ENCODE measurements around the gene TBC1D2. TPM values are rescaled to one million over a fixed set of nuclear protein-coding genes. Genes with fewer than 3 reads are reported as not detected.

Gene TBC1D2
- total RNA-seq, 4 donors from 2014 or later, result 29.9 to 61.8 (median 41.0) TPM

DNA sequence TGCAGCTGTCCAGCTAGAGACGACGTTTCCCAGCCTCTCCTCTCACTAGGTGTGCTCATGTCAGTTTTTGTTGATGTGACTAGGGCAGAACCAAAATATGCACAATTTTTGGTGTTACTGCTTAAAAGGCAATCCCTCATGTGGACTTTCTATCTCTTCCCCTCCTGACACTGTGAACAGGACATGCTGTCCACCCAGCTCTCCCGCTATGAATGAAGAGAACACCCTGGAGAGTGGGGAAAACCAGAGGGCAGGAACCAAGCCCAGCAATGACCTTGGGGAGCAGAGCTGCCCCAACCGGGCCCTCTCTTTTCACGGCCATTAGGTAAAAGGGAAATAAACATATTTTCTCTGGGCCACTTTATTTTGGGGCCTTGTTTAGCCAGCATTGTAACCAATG is 46.7 kb upstream of the TBC1D2 start:
- DNase-seq (ENCODE audit: low spot score in 2 of 2), result no peak
- Histone ChIP-seq H3K4me1 (peaks cover 0 to 18% (median 0%) of the 10 kb centered on the region in 4 donors), H3K4me3 (no peak overlapping the region), H3K36me3 (no peaks in the 10 kb centered on the region), H3K9me3 (no peaks in the 10 kb centered on the region), H3K27me3 (no peaks in the 10 kb centered on the region), H3K27ac (peak overlapping the region in 1 of 4 donors; percentile 68)
- 61 to 64% methylated on average over 5 of the region's 5 CpGs for WGBS, 2 donors
- TF ChIP-seq EP300 (IDR thresholded peaks at IDR 0.05), result peak in 1 of 2 donors; percentile 50
- TF ChIP-seq, protein P1, sequence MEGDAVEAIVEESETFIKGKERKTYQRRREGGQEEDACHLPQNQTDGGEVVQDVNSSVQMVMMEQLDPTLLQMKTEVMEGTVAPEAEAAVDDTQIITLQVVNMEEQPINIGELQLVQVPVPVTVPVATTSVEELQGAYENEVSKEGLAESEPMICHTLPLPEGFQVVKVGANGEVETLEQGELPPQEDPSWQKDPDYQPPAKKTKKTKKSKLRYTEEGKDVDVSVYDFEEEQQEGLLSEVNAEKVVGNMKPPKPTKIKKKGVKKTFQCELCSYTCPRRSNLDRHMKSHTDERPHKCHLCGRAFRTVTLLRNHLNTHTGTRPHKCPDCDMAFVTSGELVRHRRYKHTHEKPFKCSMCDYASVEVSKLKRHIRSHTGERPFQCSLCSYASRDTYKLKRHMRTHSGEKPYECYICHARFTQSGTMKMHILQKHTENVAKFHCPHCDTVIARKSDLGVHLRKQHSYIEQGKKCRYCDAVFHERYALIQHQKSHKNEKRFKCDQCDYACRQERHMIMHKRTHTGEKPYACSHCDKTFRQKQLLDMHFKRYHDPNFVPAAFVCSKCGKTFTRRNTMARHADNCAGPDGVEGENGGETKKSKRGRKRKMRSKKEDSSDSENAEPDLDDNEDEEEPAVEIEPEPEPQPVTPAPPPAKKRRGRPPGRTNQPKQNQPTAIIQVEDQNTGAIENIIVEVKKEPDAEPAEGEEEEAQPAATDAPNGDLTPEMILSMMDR (IDR thresholded peaks at IDR 0.05), result no peak

DNA sequence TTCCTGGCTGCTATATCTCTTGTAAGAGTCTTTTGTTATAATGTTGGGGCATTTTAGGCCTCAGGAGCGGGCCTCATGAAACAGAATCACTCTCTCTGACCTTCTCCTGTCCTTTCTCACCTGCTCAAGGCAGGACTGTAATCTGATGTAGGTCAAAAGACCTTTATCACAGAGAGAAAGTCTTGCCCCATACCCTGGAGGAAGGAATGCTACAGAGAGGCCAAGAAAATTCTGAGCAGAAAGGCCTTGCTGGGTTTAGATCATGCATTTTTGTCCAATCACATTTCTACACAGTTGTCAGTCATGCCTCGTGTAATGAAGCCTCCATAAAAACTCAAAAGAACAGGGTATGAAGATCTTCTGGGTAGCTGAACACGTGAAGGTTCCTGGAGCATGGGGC is 45.2 kb upstream of the TBC1D2 start:
- WGBS, 2 donors, result 76 to 78% methylated on average over 3 of the region's 3 CpGs
- no peak for DNase-seq (ENCODE audit: low spot score in 2 of 2)
- H3K27me3 ChIP-seq, result no peaks in the 10 kb centered on the region
- TF ChIP-seq EP300 (IDR thresholded peaks at IDR 0.05) (no peak), POLR2A (IDR thresholded peaks at IDR 0.05) (no peak)
- TF ChIP-seq, protein P1 (IDR thresholded peaks at IDR 0.05), result no peak
- H3K4me1 ChIP-seq, result peaks cover 0 to 18% (median 0%) of the 10 kb centered on the region in 4 donors
- no peak overlapping the region for H3K4me3 ChIP-seq
- H3K27ac ChIP-seq, result no peak overlapping the region
- no peaks in the 10 kb centered on the region for H3K9me3 ChIP-seq
- no peaks in the 10 kb centered on the region for H3K36me3 ChIP-seq

DNA sequence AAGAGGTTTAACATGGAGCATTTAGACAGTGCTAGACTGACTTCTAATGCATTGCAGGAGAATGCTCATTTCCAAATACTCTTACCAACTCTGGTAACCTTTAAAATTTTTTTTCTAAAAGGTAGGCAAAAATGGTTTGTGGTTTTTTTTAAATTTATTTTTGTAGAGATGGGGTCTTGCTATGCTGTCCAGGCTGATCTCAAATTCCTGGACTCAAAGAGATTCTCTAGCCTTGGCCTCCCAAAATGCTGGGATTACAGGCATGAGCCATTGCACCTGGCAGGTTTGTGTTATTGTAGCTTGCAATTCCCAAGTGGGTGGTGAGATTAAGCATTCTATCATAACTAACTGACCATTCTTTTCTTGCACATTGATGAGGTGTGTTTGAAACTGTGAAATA is 43.0 kb upstream of the TBC1D2 start:
- H3K36me3 ChIP-seq, result no peaks in the 10 kb centered on the region
- no peak for DNase-seq (ENCODE audit: low spot score in 2 of 2)
- no peak overlapping the region for H3K27ac ChIP-seq
- no peak overlapping the region for H3K4me3 ChIP-seq
- no peaks in the 10 kb centered on the region for H3K27me3 ChIP-seq
- no peaks in the 10 kb centered on the region for H3K9me3 ChIP-seq
- TF ChIP-seq EP300 (IDR thresholded peaks at IDR 0.05) (no peak), POLR2A (IDR thresholded peaks at IDR 0.05) (no peak)
- TF ChIP-seq, protein P1 (IDR thresholded peaks at IDR 0.05), result no peak
- peaks cover 0 to 18% (median 0%) of the 10 kb centered on the region in 4 donors for H3K4me1 ChIP-seq

DNA sequence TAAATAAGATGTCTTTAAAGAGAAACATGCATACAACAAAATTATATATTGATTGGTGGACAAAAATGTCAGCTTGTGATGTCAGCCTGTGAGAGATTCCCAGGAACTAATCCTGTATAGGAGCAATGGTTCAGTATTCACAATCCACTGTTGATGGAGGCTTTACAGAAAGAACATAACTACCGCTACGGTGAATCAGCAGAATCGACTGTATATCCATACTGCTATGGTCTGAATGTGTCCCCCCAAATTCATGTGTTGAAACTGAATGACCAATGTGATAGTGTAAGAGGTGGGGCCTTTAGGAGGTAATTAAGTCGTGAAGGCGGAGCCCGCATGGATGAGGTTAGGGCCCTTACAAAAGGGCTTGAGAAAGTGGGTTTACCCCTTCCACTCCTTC is 40.4 kb upstream of the TBC1D2 start:
- H3K27me3 ChIP-seq, result no peaks in the 10 kb centered on the region
- H3K4me1 ChIP-seq, result no peaks in the 10 kb centered on the region
- DNase-seq (ENCODE audit: low spot score in 2 of 2), result no peak
- no peaks in the 10 kb centered on the region for H3K36me3 ChIP-seq
- 82 to 83% methylated on average over 6 of the region's 6 CpGs for WGBS, 2 donors
- H3K4me3 ChIP-seq, result no peak overlapping the region
- H3K9me3 ChIP-seq, result no peaks in the 10 kb centered on the region
- no peak for TF ChIP-seq EP300 (IDR thresholded peaks at IDR 0.05)
- TF ChIP-seq, protein P1 (IDR thresholded peaks at IDR 0.05), result no peak
- no peak for TF ChIP-seq POLR2A (IDR thresholded peaks at IDR 0.05)
- H3K27ac ChIP-seq, result no peak overlapping the region

DNA sequence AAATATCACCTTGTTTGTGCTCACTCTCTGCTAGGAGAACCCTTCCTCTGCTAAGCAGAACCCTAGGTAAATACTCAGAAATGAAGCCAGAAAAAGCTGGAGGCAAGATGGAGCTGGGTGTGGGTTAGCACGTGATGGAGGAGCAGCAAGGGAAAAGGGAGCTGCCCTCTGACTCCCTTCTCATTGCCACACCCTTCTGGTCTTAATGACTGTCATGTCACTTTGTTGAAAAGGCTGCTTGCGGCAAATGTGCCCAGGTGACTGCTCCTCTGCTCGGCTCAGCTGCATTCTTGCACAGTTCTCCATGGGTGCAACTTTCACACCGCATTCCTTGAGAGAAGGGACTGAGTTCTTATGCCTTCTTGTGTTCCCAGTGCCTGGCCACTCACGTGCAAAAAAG is 36.4 kb upstream of the TBC1D2 start:
- Histone ChIP-seq H3K27me3 (no peaks in the 10 kb centered on the region), H3K4me3 (no peak overlapping the region), H3K36me3 (no peaks in the 10 kb centered on the region), H3K4me1 (no peaks in the 10 kb centered on the region), H3K27ac (no peak overlapping the region), H3K9me3 (no peaks in the 10 kb centered on the region)
- WGBS, 2 donors, result 57 to 60% methylated on average over 5 of the region's 5 CpGs
- TF ChIP-seq POLR2A (IDR thresholded peaks at IDR 0.05) (no peak), EP300 (IDR thresholded peaks at IDR 0.05) (no peak)
- TF ChIP-seq, protein P1 (IDR thresholded peaks at IDR 0.05), result no peak
- no peak for DNase-seq (ENCODE audit: low spot score in 2 of 2)
